Astrocyte (in vitro differentiated cells and primary cell): Measurements from ENCODE around the gene ADAMTS6.

Experiments used
- EZH2 ChIP-seq: IDR thresholded peaks from 2 replicates; pipeline ENCODE4 v1.6.1; 2012; ENCODE audit warnings: mild to moderate bottlenecking, low read length, inconsistent platforms; ENCODE audit not compliant: insufficient read depth
- TF ChIP-seq, protein P1 (sequence below): IDR thresholded peaks from 2 replicates; pipeline ENCODE4 v1.5.1; 2011; ENCODE audit warnings: low read depth, mild to moderate bottlenecking, inconsistent platforms, low read length, moderate library complexity; ENCODE audit not compliant: insufficient read depth

DNA sequence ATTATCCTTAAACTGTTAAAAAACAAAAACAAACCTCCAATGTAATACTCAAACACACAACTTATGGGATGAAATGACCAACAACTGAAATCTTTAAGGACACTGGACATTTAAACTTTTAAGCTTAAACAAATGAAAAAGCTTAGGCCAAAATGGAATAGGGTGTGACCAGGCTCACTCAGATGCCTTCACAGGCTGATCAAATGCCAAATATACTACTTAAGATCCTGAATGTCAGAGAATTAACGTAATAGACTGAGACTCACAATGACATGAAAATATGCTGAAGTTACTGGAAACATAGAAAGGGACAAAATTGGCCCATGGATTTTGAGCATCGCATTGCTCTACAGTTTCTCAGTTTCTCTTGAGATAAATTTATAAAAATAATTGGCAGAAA, 286.8 kb downstream of the ADAMTS6 start:
- TF ChIP-seq, protein P1, sequence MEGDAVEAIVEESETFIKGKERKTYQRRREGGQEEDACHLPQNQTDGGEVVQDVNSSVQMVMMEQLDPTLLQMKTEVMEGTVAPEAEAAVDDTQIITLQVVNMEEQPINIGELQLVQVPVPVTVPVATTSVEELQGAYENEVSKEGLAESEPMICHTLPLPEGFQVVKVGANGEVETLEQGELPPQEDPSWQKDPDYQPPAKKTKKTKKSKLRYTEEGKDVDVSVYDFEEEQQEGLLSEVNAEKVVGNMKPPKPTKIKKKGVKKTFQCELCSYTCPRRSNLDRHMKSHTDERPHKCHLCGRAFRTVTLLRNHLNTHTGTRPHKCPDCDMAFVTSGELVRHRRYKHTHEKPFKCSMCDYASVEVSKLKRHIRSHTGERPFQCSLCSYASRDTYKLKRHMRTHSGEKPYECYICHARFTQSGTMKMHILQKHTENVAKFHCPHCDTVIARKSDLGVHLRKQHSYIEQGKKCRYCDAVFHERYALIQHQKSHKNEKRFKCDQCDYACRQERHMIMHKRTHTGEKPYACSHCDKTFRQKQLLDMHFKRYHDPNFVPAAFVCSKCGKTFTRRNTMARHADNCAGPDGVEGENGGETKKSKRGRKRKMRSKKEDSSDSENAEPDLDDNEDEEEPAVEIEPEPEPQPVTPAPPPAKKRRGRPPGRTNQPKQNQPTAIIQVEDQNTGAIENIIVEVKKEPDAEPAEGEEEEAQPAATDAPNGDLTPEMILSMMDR, result no peak
- TF ChIP-seq EZH2, result no peak
